Measurements from ENCODE around the gene MICU2.

The MICU2 gene

GRCh38 chr13:21458451-21458812, 145.5 kb downstream of the MICU2 start:
- TF ChIP-seq CTCF (conservative IDR thresholded peaks at IDR 0.05; ENCODE audit: low read length) = no peak
- DNase-seq (ENCODE audit: low read depth) = no peak

GRCh38 chr13:21453387-21454081, 150.4 kb downstream of the MICU2 start:
- DNase-seq (ENCODE audit: low read depth) = peak; percentile 77
- no peak for TF ChIP-seq CTCF (conservative IDR thresholded peaks at IDR 0.05; ENCODE audit: low read length)
- H3K4me3 ChIP-seq (ENCODE audit: low read length) = no peak overlapping the region

More at GRCh38 chr13:21458451-21458812, 145.5 kb downstream of the MICU2 start:
- H3K4me3 ChIP-seq (ENCODE audit: low read length) = peak overlapping the region; percentile 85

GRCh38 chr13:21450936-21451335, 153.0 kb downstream of the MICU2 start:
- TF ChIP-seq CTCF (conservative IDR thresholded peaks at IDR 0.05; ENCODE audit: low read length) = no peak
- DNase-seq (ENCODE audit: low read depth) = no peak
- no peak overlapping the region for H3K4me3 ChIP-seq (ENCODE audit: low read length)

GRCh38 chr13:21446656-21447055, 157.3 kb downstream of the MICU2 start:
- H3K4me3 ChIP-seq (ENCODE audit: low read length) = no peak overlapping the region
- no peak for DNase-seq (ENCODE audit: low read depth)
- TF ChIP-seq CTCF (conservative IDR thresholded peaks at IDR 0.05; ENCODE audit: low read length) = no peak

GRCh38 chr13:21445759-21446158, 158.2 kb downstream of the MICU2 start:
- no peak for TF ChIP-seq CTCF (conservative IDR thresholded peaks at IDR 0.05; ENCODE audit: low read length)
- no peak for DNase-seq (ENCODE audit: low read depth)
- H3K4me3 ChIP-seq (ENCODE audit: low read length) = no peak overlapping the region

GRCh38 chr13:21443171-21443570, 160.8 kb downstream of the MICU2 start:
- DNase-seq (ENCODE audit: low read depth) = no peak
- no peak for TF ChIP-seq CTCF (conservative IDR thresholded peaks at IDR 0.05; ENCODE audit: low read length)
- H3K4me3 ChIP-seq (ENCODE audit: low read length) = no peak overlapping the region
